H9 (cell line): Measurements from ENCODE around the gene C2orf81. TPM values are rescaled to one million over a fixed set of nuclear protein-coding genes. Genes with fewer than 3 reads are reported as not detected.

ENCODE experiments used
- DNase-seq: peaks from one replicate; pipeline ENCODE4 v3.0.0-alpha.2; 2017
- H2AFZ ChIP-seq: one replicate; pipeline ENCODE4 v1.6.1; 2013; ENCODE audit warnings: mild to moderate bottlenecking, low read length, control low read depth, moderate library complexity
- H2AK5ac ChIP-seq: 2 replicates; pipeline ENCODE4 v1.6.1; 2013; ENCODE audit warnings: low read length, control low read depth, mixed read lengths; ENCODE audit not compliant: insufficient read length
- H2BK120ac ChIP-seq: one replicate; pipeline ENCODE4 v1.6.1; 2013; ENCODE audit warnings: low read depth, mild to moderate bottlenecking, low read length, control low read depth, inconsistent platforms; ENCODE audit not compliant: poor library complexity, severe bottlenecking
- H2BK12ac ChIP-seq: 2 replicates; pipeline ENCODE4 v1.6.1; 2013; ENCODE audit warnings: low read length, control low read depth, mixed read lengths, low read depth; ENCODE audit not compliant: insufficient read length
- H2BK15ac ChIP-seq: 2 replicates; pipeline ENCODE4 v1.6.1; 2013; ENCODE audit warnings: low read depth, low read length, control low read depth
- H2BK20ac ChIP-seq: one replicate; pipeline ENCODE4 v1.6.1; 2013; ENCODE audit warnings: low read depth, mild to moderate bottlenecking, low read length, control low read depth, inconsistent platforms; ENCODE audit not compliant: poor library complexity, severe bottlenecking
- H2BK5ac ChIP-seq: 2 replicates; pipeline ENCODE4 v1.6.1; 2013; ENCODE audit warnings: low read length, control low read depth, mixed read lengths; ENCODE audit not compliant: insufficient read length
- H3K14ac ChIP-seq: 2 replicates; pipeline ENCODE4 v1.6.1; 2013; ENCODE audit warnings: low read length, control low read depth; ENCODE audit not compliant: insufficient read depth
- H3K18ac ChIP-seq: 2 replicates; pipeline ENCODE4 v1.6.1; 2013; ENCODE audit warnings: low read depth, mild to moderate bottlenecking, mixed read lengths, low read length, control low read depth; ENCODE audit not compliant: insufficient read length
- H3K23ac ChIP-seq: 2 replicates; pipeline ENCODE4 v1.6.1; 2013; ENCODE audit warnings: low read length, control low read depth, mixed read lengths, low read depth; ENCODE audit not compliant: insufficient read length
- H3K23me2 ChIP-seq: 2 replicates; pipeline ENCODE4 v1.6.1; 2013; ENCODE audit warnings: low read depth, mild to moderate bottlenecking, mixed read lengths, low read length, control low read depth; ENCODE audit not compliant: insufficient read length, poor library complexity, severe bottlenecking
- H3K27ac ChIP-seq: 2 replicates; pipeline ENCODE4 v1.5.1; 2013; ENCODE audit warnings: low read length, control low read depth, mixed read lengths, low read depth; ENCODE audit not compliant: insufficient read length
- H3K27me3 ChIP-seq: 2 replicates; pipeline ENCODE4 v1.6.1; 2013; ENCODE audit warnings: low read length, control low read depth, inconsistent platforms; ENCODE audit not compliant: insufficient read depth
- H3K4ac ChIP-seq: 2 replicates; pipeline ENCODE4 v1.6.1; 2013; ENCODE audit warnings: low read depth, mild to moderate bottlenecking, control low read depth, inconsistent platforms, low read length, moderate library complexity
- H3K4me1 ChIP-seq: 2 replicates; pipeline ENCODE4 v1.6.1; 2013; ENCODE audit warnings: low read length, control low read depth, inconsistent platforms; ENCODE audit not compliant: insufficient read depth
- H3K4me2 ChIP-seq: 2 replicates; pipeline ENCODE4 v1.6.1; 2013; ENCODE audit warnings: low read length, control low read depth, mixed read lengths; ENCODE audit not compliant: insufficient read length, insufficient read depth
- H3K56ac ChIP-seq: 2 replicates; pipeline ENCODE4 v1.6.1; 2013; ENCODE audit warnings: low read depth, mild to moderate bottlenecking, mixed read lengths, low read length, control low read depth; ENCODE audit not compliant: insufficient read length
- H3K79me1 ChIP-seq: 2 replicates; pipeline ENCODE4 v1.6.1; 2013; ENCODE audit warnings: low read depth, mild to moderate bottlenecking, moderate library complexity, low read length, control low read depth, inconsistent platforms; ENCODE audit not compliant: insufficient read depth, poor library complexity, severe bottlenecking
- H3K79me2 ChIP-seq: 2 replicates; pipeline ENCODE4 v1.6.1; 2013; ENCODE audit warnings: low read length, control low read depth, inconsistent platforms; ENCODE audit not compliant: insufficient read depth
- H3K9ac ChIP-seq: 2 replicates; pipeline ENCODE4 v1.6.1; 2013; ENCODE audit warnings: low read length, control low read depth, mixed read lengths; ENCODE audit not compliant: insufficient read length; ENCODE audit errors: extremely low read depth
- H3K9me3 ChIP-seq: one replicate; pipeline ENCODE4 v1.6.1; 2013; ENCODE audit warnings: low read depth, low read length, inconsistent platforms; ENCODE audit not compliant: control insufficient read depth
- H3T11ph ChIP-seq: one replicate; pipeline ENCODE4 v1.6.1; 2013; ENCODE audit warnings: mild to moderate bottlenecking, low read length, control low read depth, inconsistent platforms
- H4K20me1 ChIP-seq: one replicate; pipeline ENCODE4 v1.6.1; 2013; ENCODE audit not compliant: control insufficient read depth, insufficient read length, insufficient read depth
- H4K5ac ChIP-seq: 2 replicates; pipeline ENCODE4 v1.6.1; 2013; ENCODE audit warnings: low read depth, mild to moderate bottlenecking, mixed read lengths, low read length, control low read depth; ENCODE audit not compliant: insufficient read length
- H4K8ac ChIP-seq: replicated peaks from 2 replicates; pipeline ENCODE4 v1.6.1; 2013; ENCODE audit warnings: low read length, control low read depth, mixed read lengths, low read depth; ENCODE audit not compliant: insufficient read length
- H4K91ac ChIP-seq: 2 replicates; pipeline ENCODE4 v1.6.1; 2013; ENCODE audit warnings: low read depth, mild to moderate bottlenecking, moderate library complexity, mixed read lengths, low read length, control low read depth; ENCODE audit not compliant: insufficient read length
- H3K27ac Mint-ChIP-seq, 3 experiments: 2 replicates in 2 of 3; 3 replicates in 1 of 3; pipeline ENCODE4 v1.8.0; 2020 to 2021; ENCODE audit warnings: mixed read lengths in 3 of 3, mild to moderate bottlenecking in 1 of 3, moderate library complexity in 1 of 3
- H3K27me3 Mint-ChIP-seq: 2 replicates; pipeline ENCODE4 v1.8.0; 2021; ENCODE audit warnings: low read depth, mild to moderate bottlenecking, moderate library complexity, mixed read lengths
- H3K36me3 Mint-ChIP-seq, 3 experiments: 2 replicates in 2 of 3; 3 replicates in 1 of 3; pipeline ENCODE4 v1.8.0; 2020 to 2021; ENCODE audit warnings: low read depth in 3 of 3, mixed read lengths in 3 of 3; ENCODE audit not compliant: insufficient read depth in 1 of 3
- H3K4me1 Mint-ChIP-seq, 2 experiments: 2 replicates each; pipeline ENCODE4 v1.8.0; 2020; ENCODE audit warnings: mixed read lengths in 2 of 2
- H3K4me3 Mint-ChIP-seq, 2 experiments: 2 replicates in 1 of 2; 3 replicates in 1 of 2; pipeline ENCODE4 v1.8.0; 2020 to 2021; ENCODE audit warnings: mild to moderate bottlenecking in 2 of 2, mixed read lengths in 2 of 2, moderate library complexity in 1 of 2
- H3K9me3 Mint-ChIP-seq, 2 experiments: 2 replicates in 1 of 2; 3 replicates in 1 of 2; pipeline ENCODE4 v1.8.0; 2020; ENCODE audit warnings: mild to moderate bottlenecking in 2 of 2, mixed read lengths in 2 of 2, moderate library complexity in 1 of 2
- CTCF ChIP-seq: fragments of 200-600 bp; sonication (generic); conservative IDR thresholded peaks from 3 replicates; pipeline ENCODE4 v1.8.0; 2021; ENCODE audit warnings: antibody characterized with exemption, mild to moderate bottlenecking
- WGBS: extraction: QIAGEN DNeasy Blood & Tissue Kit; methylation state at CpG from one replicate; pipeline ENCODE4 v1.1.7; 2013; ENCODE audit warnings: missing lambda C conversion rate, low lambda C conversion rate, mixed read lengths; ENCODE audit not compliant: insufficient read length; ENCODE audit errors: extremely low coverage; 5-methylcytosine and 5-hydroxymethylcytosine counted together
- total RNA-seq: library from RNA; stranded (reverse); gene quantifications from 2 replicates; pipeline ENCODE4 v1.2.1, GENCODE V29; 2021

C2orf81 gene
- total RNA-seq, 1 experiment from 2014 or later, result 3.5 TPM

- Histone ChIP-seq H2BK15ac (no peak overlapping the region), H2BK20ac (no peak overlapping the region), H3K56ac (no peak overlapping the region), H3K9me3 (no peaks in the 10 kb centered on the region), H3T11ph (no peak overlapping the region), H4K91ac (no peak overlapping the region), H2BK12ac (no peak overlapping the region), H3K79me1 (peaks cover 4% of the 10 kb centered on the region), H3K4ac (no peak overlapping the region), H4K5ac (no peak overlapping the region), H3K79me2 (no peaks in the 10 kb centered on the region; the same call in 1 of the 2 replicates), H3K27ac (no peak overlapping the region), H4K8ac (no peak overlapping the region), H4K20me1 (peaks cover 2% of the 10 kb centered on the region), H3K18ac (no peak overlapping the region), H3K4me2 (peak overlapping the region; percentile 44), H2AFZ (no peak overlapping the region), H2BK5ac (no peak overlapping the region), H2AK5ac (no peak overlapping the region), H2BK120ac (no peak overlapping the region), H3K27me3 (no peaks in the 10 kb centered on the region), H3K4me1 (peaks cover under 1% of the 10 kb centered on the region; the same call in 1 of the 2 replicates), H3K23ac (no peak overlapping the region), H3K23me2 (no peaks in the 10 kb centered on the region), H3K9ac (peak overlapping the region; percentile 35), H3K14ac (no peak overlapping the region; the same call in 1 of the 2 replicates)
- DNase-seq, result no peak
- WGBS, result no CpG with 5 or more reads among the region's 13 CpGs
- peak overlapping the region; percentile 95 to 98 for H3K4me3 Mint-ChIP-seq
- H3K36me3 Mint-ChIP-seq, result peaks cover 10 to 29% (median 24%) of the 10 kb centered on the region in 3 experiments; a peak in 6 of 7 replicates
- no peak overlapping the region; a peak in 1 of 7 replicates for H3K27ac Mint-ChIP-seq
- H3K27me3 Mint-ChIP-seq, result no peaks in the 10 kb centered on the region
- H3K4me1 Mint-ChIP-seq, result peaks cover 9 to 13% of the 10 kb centered on the region in 2 experiments
- TF ChIP-seq CTCF, result no peak
- no peaks in the 10 kb centered on the region for H3K9me3 Mint-ChIP-seq
Observed at GRCh38 chr2:74464406-74464805, 43.0 kb upstream of the C2orf81 start.
